Measurements from ENCODE around the gene LIMD2. TPM values are rescaled to one million over a fixed set of nuclear protein-coding genes. Genes with fewer than 3 reads are reported as not detected.

Gene LIMD2
- total and polyA plus RNA-seq, 2 experiments from 2014 or later = 98.8 to 105 TPM

DNA sequence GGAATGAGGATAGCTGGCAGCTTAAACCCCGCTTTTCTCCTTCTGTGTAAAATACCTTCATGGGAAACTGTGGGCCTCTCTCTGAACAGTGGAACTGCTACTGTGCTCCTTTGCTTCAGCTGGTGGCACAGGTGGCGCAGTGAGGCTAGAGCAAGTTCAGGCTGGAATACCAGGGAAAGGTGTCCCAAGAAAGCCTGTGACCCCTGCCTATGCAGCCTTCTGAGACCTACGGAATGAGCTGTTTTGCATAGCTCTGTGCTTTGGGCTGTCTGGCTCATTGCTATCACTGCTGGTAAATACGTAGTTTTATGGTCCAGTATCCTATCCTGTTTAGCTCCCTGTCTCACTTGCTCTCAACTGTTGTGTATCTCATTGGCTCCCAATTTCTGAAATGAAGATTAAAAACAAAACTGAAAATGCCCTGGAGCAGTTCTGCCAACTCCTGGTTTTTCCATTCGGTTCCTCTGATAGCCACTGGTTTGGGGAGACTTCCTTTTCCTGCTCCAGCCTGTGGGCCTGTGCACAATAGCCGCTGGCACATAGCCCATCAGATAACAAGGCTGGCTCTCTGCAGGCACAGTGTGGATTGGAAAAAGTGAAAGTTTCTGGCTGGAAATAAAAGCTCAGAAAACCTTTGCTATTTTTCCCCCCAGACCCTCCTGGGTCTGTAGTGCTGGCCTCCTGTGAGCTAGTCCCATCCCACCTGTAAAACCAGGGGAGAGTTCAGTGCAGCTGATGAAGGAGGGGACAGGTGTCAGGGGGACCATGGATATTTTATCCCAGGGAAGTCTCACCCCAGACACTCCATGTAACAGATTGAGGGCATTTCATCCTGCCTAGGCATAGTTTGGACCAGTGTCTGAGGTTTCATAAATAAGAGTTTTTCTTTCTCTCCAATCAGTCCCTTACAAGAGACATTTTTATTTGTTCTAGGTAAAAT is 24.0 kb downstream of the LIMD2 start:
- Mint-ChIP-seq H3K36me3 (ENCODE audit: low read depth) (no peaks in the 10 kb centered on the region; the same call in 2 of the 3 replicates), H3K27ac (peak overlapping the region; percentile 45), H3K27me3 (ENCODE audit: insufficient read depth, low read depth, poor library complexity) (no peaks in the 10 kb centered on the region), H3K4me1 (peaks cover 35% of the 10 kb centered on the region), H3K4me3 (no peak overlapping the region; the same call in 2 of the 3 replicates), H3K9me3 (no peaks in the 10 kb centered on the region)
- no peak overlapping the region; the same call in 1 of the 2 replicates for H3K4me3 ChIP-seq
- H3K27me3 ChIP-seq (ENCODE audit: insufficient read depth) = no peaks in the 10 kb centered on the region
- TF ChIP-seq ZNF331 (CRISPR knock-in tag; IDR thresholded peaks at IDR 0.05; ENCODE audit: low read depth) (no peak), NANOG (IDR thresholded peaks at IDR 0.05; ENCODE audit: borderline replicate concordance) (no peak)
- TF ChIP-seq, protein P1, sequence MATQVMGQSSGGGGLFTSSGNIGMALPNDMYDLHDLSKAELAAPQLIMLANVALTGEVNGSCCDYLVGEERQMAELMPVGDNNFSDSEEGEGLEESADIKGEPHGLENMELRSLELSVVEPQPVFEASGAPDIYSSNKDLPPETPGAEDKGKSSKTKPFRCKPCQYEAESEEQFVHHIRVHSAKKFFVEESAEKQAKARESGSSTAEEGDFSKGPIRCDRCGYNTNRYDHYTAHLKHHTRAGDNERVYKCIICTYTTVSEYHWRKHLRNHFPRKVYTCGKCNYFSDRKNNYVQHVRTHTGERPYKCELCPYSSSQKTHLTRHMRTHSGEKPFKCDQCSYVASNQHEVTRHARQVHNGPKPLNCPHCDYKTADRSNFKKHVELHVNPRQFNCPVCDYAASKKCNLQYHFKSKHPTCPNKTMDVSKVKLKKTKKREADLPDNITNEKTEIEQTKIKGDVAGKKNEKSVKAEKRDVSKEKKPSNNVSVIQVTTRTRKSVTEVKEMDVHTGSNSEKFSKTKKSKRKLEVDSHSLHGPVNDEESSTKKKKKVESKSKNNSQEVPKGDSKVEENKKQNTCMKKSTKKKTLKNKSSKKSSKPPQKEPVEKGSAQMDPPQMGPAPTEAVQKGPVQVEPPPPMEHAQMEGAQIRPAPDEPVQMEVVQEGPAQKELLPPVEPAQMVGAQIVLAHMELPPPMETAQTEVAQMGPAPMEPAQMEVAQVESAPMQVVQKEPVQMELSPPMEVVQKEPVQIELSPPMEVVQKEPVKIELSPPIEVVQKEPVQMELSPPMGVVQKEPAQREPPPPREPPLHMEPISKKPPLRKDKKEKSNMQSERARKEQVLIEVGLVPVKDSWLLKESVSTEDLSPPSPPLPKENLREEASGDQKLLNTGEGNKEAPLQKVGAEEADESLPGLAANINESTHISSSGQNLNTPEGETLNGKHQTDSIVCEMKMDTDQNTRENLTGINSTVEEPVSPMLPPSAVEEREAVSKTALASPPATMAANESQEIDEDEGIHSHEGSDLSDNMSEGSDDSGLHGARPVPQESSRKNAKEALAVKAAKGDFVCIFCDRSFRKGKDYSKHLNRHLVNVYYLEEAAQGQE (IDR thresholded peaks at IDR 0.05; ENCODE audit: unreplicated experiment) = no peak
- H3K36me3 ChIP-seq (ENCODE audit: insufficient read depth) = no peaks in the 10 kb centered on the region
- peak overlapping the region; percentile 84 for H3K27ac ChIP-seq (ENCODE audit: low read depth)
- H4K20me1 ChIP-seq (replicated peaks; ENCODE audit: insufficient read depth) = peaks cover 3% of the 10 kb centered on the region; the same call in 1 of the 2 replicates
- ATAC-seq (peak; percentile 51), DNase-seq (ENCODE audit: low spot score) (peak; percentile 19)
- no peaks in the 10 kb centered on the region for H3F3A ChIP-seq (replicated peaks; ENCODE audit: low read depth)
- peaks cover 34% of the 10 kb centered on the region for H3K4me1 ChIP-seq (ENCODE audit: insufficient read depth)
- H2AFZ ChIP-seq = no peak overlapping the region
- H3K9me2 ChIP-seq (ENCODE audit: insufficient read depth) = no peaks in the 10 kb centered on the region
- H3K79me2 ChIP-seq (replicated peaks; ENCODE audit: insufficient read depth) = no peaks in the 10 kb centered on the region
- peak overlapping the region; percentile 58 for H3K4me2 ChIP-seq

DNA sequence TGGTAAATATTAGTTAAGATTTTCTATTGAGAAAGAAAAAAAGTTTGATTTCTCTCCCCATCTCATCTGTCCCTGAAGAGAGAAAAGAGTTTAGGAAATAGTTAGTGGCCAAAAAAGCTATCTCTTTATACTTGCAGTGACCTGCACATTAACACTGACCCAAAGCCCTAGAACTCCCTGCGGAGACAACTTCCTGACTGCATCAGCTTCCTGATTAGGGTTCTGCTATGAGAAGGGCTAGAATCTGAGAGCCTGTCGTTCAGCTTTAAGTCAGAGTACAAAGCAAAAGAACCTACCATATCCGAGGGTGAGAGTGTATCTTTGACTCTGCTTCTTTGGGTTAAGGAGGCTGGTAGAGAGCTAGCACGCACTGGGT is 24.7 kb downstream of the LIMD2 start:
- Histone ChIP-seq H3F3A (replicated peaks; ENCODE audit: low read depth) (no peaks in the 10 kb centered on the region), H3K27me3 (ENCODE audit: insufficient read depth) (no peaks in the 10 kb centered on the region), H3K4me2 (peak overlapping the region; percentile 58), H4K20me1 (replicated peaks; ENCODE audit: insufficient read depth) (peaks cover 3% of the 10 kb centered on the region; the same call in 1 of the 2 replicates), H3K27ac (ENCODE audit: low read depth) (peak overlapping the region; percentile 84), H3K4me1 (ENCODE audit: insufficient read depth) (peaks cover 34% of the 10 kb centered on the region), H3K4me3 (no peak overlapping the region; the same call in 1 of the 2 replicates), H3K9me2 (ENCODE audit: insufficient read depth) (no peaks in the 10 kb centered on the region), H3K79me2 (replicated peaks; ENCODE audit: insufficient read depth) (no peaks in the 10 kb centered on the region), H2AFZ (no peak overlapping the region), H3K36me3 (ENCODE audit: insufficient read depth) (no peaks in the 10 kb centered on the region)
- DNase-seq (ENCODE audit: low spot score) (peak; percentile 68), ATAC-seq (peak; percentile 43)
- no peaks in the 10 kb centered on the region for H3K27me3 Mint-ChIP-seq (ENCODE audit: insufficient read depth, low read depth, poor library complexity)
- 0 out of 3 replicates have a peak overlapping the region, but pooled peaks have one; percentile 20 for H3K4me3 Mint-ChIP-seq
- peak overlapping the region; percentile 45; the same call in 1 of the 2 replicates for H3K27ac Mint-ChIP-seq
- H3K9me3 Mint-ChIP-seq = no peaks in the 10 kb centered on the region
- TF ChIP-seq JUNB (IDR thresholded peaks at IDR 0.05; ENCODE audit: unreplicated experiment) = no peak
- no peak for TF ChIP-seq POLR2AphosphoS5 (IDR thresholded peaks at IDR 0.05; ENCODE audit: low read depth)
- no peak for TF ChIP-seq ZNF331 (CRISPR knock-in tag; IDR thresholded peaks at IDR 0.05; ENCODE audit: low read depth)
- TF ChIP-seq ZNF114 (CRISPR knock-in tag; IDR thresholded peaks at IDR 0.05) = no peak
- no peak for TF ChIP-seq CREB1 (CRISPR knock-in tag; IDR thresholded peaks at IDR 0.05; ENCODE audit: low read depth)
- no peak for TF ChIP-seq EZH2 (IDR thresholded peaks at IDR 0.05; ENCODE audit: low read depth, unreplicated experiment)
- TF ChIP-seq, protein P2, sequence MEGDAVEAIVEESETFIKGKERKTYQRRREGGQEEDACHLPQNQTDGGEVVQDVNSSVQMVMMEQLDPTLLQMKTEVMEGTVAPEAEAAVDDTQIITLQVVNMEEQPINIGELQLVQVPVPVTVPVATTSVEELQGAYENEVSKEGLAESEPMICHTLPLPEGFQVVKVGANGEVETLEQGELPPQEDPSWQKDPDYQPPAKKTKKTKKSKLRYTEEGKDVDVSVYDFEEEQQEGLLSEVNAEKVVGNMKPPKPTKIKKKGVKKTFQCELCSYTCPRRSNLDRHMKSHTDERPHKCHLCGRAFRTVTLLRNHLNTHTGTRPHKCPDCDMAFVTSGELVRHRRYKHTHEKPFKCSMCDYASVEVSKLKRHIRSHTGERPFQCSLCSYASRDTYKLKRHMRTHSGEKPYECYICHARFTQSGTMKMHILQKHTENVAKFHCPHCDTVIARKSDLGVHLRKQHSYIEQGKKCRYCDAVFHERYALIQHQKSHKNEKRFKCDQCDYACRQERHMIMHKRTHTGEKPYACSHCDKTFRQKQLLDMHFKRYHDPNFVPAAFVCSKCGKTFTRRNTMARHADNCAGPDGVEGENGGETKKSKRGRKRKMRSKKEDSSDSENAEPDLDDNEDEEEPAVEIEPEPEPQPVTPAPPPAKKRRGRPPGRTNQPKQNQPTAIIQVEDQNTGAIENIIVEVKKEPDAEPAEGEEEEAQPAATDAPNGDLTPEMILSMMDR (conservative IDR thresholded peaks at IDR 0.05; ENCODE audit: low read depth in 2 of 2) = no peak
- no peak for TF ChIP-seq STAT1 (IDR thresholded peaks at IDR 0.05; ENCODE audit: unreplicated experiment)
- TF ChIP-seq NANOG (IDR thresholded peaks at IDR 0.05; ENCODE audit: borderline replicate concordance) = no peak
- no peaks in the 10 kb centered on the region; the same call in 2 of the 3 replicates for H3K36me3 Mint-ChIP-seq (ENCODE audit: low read depth)
- peaks cover 35% of the 10 kb centered on the region for H3K4me1 Mint-ChIP-seq
